Choroid plexus epithelial cell (primary cell): ENCODE results near the gene SHC2.
A peak's percentile ranks its signal among the peaks of the same experiment; 100 is the strongest.

Source experiments
- DNase-seq: peaks from one replicate; pipeline ENCODE4 v3.0.0-alpha.2; 2010; ENCODE audit warnings: low read depth
- H3K4me3 ChIP-seq: 2 replicates; pipeline ENCODE4 v1.5.1; 2011; ENCODE audit warnings: low read depth, mild to moderate bottlenecking, control low read depth, low read length, moderate library complexity
- TF ChIP-seq, protein P1 (sequence below): conservative IDR thresholded peaks from 2 replicates; pipeline ENCODE4 v1.5.1; 2011; ENCODE audit warnings: low read depth, mild to moderate bottlenecking, control low read depth, inconsistent platforms, low read length, moderate library complexity

SHC2 gene

DNA sequence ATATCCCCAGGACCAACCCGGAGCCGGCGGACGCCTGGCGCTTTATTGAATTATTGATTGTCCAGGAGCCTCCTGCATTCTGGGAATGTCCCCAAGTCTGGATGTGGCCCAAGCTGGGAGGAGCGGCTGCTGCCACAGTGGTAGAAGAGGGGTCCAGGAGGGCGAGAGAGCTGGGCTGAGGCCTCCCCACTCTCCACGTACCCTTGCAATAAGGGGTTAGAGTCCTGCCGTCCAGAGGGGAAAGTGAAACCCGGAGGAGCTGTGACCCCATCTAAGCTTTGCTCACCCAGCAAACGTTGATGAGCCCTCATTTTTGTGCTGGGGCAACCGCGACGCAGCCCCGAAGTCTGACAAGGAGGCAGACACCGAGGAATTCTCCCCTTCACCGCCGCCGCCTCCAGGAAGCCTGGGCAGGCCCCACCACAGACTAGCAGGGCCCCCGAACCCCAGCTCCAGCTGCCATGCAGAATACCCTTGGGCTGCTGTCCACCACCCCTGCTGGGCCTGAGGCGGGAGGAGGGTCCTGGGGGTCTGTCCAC lies 50.5 kb downstream of the SHC2 start:
- H3K4me3 ChIP-seq = no peak overlapping the region
- TF ChIP-seq, protein P1, sequence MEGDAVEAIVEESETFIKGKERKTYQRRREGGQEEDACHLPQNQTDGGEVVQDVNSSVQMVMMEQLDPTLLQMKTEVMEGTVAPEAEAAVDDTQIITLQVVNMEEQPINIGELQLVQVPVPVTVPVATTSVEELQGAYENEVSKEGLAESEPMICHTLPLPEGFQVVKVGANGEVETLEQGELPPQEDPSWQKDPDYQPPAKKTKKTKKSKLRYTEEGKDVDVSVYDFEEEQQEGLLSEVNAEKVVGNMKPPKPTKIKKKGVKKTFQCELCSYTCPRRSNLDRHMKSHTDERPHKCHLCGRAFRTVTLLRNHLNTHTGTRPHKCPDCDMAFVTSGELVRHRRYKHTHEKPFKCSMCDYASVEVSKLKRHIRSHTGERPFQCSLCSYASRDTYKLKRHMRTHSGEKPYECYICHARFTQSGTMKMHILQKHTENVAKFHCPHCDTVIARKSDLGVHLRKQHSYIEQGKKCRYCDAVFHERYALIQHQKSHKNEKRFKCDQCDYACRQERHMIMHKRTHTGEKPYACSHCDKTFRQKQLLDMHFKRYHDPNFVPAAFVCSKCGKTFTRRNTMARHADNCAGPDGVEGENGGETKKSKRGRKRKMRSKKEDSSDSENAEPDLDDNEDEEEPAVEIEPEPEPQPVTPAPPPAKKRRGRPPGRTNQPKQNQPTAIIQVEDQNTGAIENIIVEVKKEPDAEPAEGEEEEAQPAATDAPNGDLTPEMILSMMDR = no peak
- DNase-seq = no peak

DNA sequence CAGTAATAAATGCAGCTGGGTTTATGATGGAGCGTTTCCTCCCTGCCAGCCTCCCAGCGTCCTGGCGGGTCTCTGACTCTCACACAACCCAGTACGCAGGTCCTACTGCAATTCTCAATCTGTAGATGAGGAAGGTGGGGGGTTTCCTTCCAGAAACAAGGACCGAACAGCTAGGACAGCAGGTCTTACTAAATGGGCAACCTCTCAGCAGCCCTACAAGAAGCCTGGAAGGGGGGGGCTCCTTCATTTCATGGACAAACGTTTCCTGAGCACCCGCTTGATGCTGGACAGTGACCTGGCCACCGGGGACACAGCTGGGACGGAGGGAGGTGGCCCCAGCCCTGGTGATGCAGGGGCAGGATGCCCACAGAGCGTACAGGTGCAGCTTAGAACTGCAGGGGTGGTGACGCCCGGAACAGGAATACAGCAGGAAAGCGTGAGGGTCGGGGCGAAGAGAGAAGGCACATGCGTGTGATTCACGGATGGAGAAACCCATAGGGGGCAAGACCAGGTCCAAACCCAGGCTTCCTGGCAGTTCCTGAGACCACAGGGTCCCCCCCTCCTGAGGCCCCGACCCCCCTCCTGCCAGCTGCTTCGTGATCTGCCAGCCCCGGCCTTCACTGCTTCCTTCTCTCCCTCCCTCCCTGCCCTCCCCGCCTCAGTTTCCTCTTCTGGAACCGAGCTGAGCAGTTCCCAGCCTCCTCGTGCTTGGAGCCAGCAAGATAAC lies 51.2 kb downstream of the SHC2 start:
- TF ChIP-seq, protein P1 = no peak
- H3K4me3 ChIP-seq = no peak overlapping the region

DNA sequence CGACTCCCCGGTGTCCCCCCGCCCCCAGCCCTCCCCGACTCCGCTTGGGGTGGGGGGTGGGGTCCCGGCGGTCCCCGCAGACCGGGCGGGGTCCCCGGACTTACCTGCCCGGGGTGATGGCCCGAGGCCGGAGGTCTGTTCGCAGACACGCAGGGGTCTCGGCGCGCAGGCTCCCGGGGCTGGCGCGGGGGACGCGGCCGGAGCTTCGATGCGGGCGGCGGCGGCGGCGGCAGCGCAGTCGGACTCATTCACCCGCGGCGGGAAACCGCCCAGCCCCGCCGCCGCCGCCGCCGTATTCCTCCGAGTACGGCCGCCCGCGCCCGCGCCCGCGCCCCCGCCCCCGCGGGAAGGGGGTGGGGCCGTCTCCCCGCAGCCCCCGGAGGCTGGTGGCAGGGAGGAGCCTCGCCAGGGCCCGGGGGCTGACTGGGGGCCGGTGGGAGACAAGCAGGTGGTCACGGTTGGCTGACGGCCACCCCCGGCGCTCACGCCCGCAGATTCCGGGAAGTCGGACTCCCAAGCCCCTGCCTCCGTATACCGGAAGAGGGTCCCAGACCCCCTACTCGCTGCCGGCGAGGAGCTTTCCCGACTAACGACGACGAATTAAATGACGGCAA lies 51.8 kb downstream of the SHC2 start, which contains the start of gene C2CD4C:
C2CD4C (minus strand) TSS at position 246 of the 614 bp plus-strand sequence. CDS start 786 bp downstream, outside the sequence.
- no peak within 1 kb of the TSS for H3K4me3 ChIP-seq
- no peak for DNase-seq
- TF ChIP-seq, protein P1 = no peak

More for the DNA sequence above, 51.2 kb downstream of the SHC2 start:
- peak; percentile 4 for DNase-seq

DNA sequence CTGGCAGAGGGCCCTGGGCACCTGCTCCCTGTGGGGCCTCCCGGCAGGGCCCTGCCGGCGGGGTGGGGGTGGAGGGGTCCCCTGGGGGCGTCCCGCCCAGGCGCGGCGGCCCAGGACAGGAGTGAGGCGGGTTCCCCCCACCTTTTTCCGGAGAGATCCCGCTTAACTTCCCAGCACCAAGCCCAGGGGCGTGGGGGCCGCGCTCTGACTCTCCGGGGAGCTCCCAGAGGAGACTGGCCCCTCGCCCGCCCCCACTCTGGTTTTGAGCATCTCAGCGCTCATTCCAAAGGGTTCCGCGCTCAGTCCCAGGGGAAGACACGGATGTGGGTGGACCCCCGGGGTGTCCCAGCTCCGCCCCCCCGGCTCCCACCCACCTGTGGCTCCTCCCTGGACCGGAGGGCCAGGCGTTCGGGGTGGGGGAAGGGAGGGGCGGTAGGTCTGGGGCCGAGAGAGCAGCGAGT lies 52.4 kb downstream of the SHC2 start:
- TF ChIP-seq, protein P1 = no peak
- no peak overlapping the region for H3K4me3 ChIP-seq
- no peak for DNase-seq

DNA sequence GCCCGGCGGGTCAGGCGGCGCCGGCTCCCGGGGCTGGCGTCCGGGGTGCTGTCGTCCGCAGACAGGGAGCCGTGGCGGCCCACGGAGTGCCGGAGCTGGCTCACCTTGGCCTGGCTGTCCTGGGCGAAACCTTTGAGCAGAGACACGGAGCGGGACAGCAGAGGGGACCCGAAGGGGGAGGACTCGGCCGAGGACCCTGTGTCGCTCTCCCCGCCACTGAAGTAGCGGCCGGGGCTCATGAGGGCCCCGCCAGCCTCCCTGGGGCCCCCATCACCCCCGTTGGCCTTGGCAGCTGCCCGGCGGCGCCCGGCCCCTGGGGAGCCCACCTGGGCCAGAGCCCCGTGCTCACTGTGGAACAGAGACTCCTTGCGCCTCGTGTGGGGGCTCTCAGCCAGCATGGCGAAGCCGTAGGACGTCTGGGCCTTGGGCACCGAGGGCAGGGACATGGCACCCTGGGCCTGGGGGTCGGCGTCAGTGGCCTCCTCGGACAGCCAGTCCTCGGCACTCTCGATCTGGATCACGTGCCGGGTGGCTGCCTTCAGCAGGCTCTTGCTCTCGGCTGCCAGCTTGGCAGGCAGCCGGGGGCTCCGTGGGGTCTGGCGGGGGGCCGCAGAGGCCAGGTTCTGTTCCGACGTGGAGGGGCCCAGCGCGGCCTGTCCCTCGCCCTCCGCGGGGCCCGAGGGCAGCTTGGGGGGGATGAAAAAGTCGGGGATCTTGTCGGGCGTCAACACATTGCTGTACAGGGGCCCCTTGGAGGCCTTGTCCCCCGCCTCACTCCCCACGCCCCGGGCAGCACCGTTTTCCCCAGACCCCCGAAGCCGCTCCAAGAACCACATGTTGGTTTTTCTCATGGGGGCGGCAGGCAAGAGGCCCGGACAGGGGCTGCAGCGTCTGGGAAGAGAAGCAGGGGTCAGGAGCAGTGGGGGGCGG lies 53.1 kb downstream of the SHC2 start:
- H3K4me3 ChIP-seq = no peak overlapping the region
- TF ChIP-seq, protein P1 = no peak
- no peak for DNase-seq

DNA sequence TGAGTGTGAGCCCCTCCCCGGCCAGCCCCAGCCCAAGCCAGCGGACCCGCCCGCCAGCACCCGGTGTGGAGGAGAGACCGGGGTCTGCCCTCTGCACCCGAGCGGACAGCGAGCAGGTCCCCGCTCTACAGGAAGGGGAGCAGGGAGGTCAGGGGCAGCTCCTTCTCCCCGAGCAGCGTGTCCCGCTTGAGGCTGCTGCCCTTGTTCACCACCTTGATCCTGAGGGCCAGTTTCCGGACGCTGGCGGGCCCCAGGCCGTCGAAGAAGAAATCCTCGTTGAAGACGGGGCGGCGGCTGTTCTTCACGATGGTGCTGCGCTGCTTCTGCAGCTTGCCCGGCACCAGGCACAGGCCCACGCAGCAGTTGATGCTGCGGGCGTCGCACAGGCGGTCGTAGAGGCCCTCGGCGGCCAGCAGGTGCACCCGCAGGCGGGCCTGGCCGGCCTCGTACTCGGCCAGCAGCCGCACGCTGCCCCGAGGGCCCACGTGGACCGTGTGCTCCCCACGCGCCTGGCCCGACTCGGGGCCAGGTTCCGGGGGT lies 53.8 kb downstream of the SHC2 start:
- no peak for DNase-seq
- no peak overlapping the region for H3K4me3 ChIP-seq
- TF ChIP-seq, protein P1 = no peak
